HG02884 (cell line): ENCODE measurements around the gene SNX25.
A peak's percentile ranks its signal among the peaks of the same experiment; 100 is the strongest.
"Not testable (repeated sequence)": the region's sequence is repeated elsewhere in the genome, so short reads cannot be mapped to it uniquely, and the experiment has no call there.

Source experiments
- ATAC-seq: cut with Tn5 transposase; IDR thresholded peaks from one replicate; pipeline ENCODE4 v1.9.1; 2021; ENCODE audit warnings: mild to moderate bottlenecking, moderate library complexity; ENCODE audit not compliant: unreplicated experiment

The SNX25 gene

GRCh38 chr4:185209031-185209851 is at the start of gene SNX25:
Gene SNX25 (plus strand): TSS chr4:185209598. CDS start chr4:185209827, 229 bp downstream.
- peak; percentile 60 for ATAC-seq

- peak; percentile 95 for ATAC-seq
Measured at GRCh38 chr4:185165605-185166063, 43.8 kb upstream of the SNX25 start.

GRCh38 chr4:185167234-185167633 is 42.2 kb upstream of the SNX25 start:
- no peak for ATAC-seq

GRCh38 chr4:185171373-185172071 is 37.9 kb upstream of the SNX25 start:
- peak; percentile 88 for ATAC-seq

GRCh38 chr4:185179488-185179887 is 29.9 kb upstream of the SNX25 start:
- ATAC-seq = no peak

- ATAC-seq = no peak
Measured at GRCh38 chr4:185182239-185182638, 27.2 kb upstream of the SNX25 start.

- ATAC-seq = no peak
Measured at GRCh38 chr4:185183622-185184281, 25.6 kb upstream of the SNX25 start.

GRCh38 chr4:185186769-185187168 is 22.6 kb upstream of the SNX25 start:
- ATAC-seq = no peak

GRCh38 chr4:185189606-185190305 is 19.6 kb upstream of the SNX25 start:
- no peak for ATAC-seq

- ATAC-seq = no peak
Measured at GRCh38 chr4:185190306-185190856, 19.0 kb upstream of the SNX25 start.

GRCh38 chr4:185192059-185192458 is 17.3 kb upstream of the SNX25 start:
- ATAC-seq = peak; percentile 92

GRCh38 chr4:185194924-185195888 is 14.2 kb upstream of the SNX25 start:
- ATAC-seq = no peak

- no peak for ATAC-seq
Measured at GRCh38 chr4:185196437-185196836, 13.0 kb upstream of the SNX25 start.

GRCh38 chr4:185198189-185198588 is 11.2 kb upstream of the SNX25 start:
- ATAC-seq = not testable (repeated sequence)

- ATAC-seq = no peak
Measured at GRCh38 chr4:185201977-185202962, 7.1 kb upstream of the SNX25 start.

GRCh38 chr4:185202984-185203485 is 6.4 kb upstream of the SNX25 start:
- peak; percentile 6 for ATAC-seq

- peak; percentile 64 for ATAC-seq
Measured at GRCh38 chr4:185203486-185204237, 5.7 kb upstream of the SNX25 start, which contains the start of gene CFAP97. Gene CFAP97 (minus strand): TSS chr4:185204000. CDS start chr4:185191196, 12,804 bp downstream.
